Trophoblast cell (in vitro differentiated cells and primary cell): ENCODE results near the gene SMG6.

Experiments
- DNase-seq, 2 donors: peaks; one replicate each; pipeline ENCODE4 v3.0.0-alpha.2; 2016
- H2AFZ ChIP-seq: 2 replicates; pipeline ENCODE4 v1.6.1; 2013; ENCODE audit warnings: low read length, moderate library complexity, mild to moderate bottlenecking; ENCODE audit not compliant: insufficient read depth, poor library complexity
- H2AK5ac ChIP-seq: 2 replicates; pipeline ENCODE4 v1.6.1; 2013; ENCODE audit warnings: mild to moderate bottlenecking, low read length
- H2BK120ac ChIP-seq: 2 replicates; pipeline ENCODE4 v1.6.1; 2013; ENCODE audit warnings: low read length, mild to moderate bottlenecking, moderate library complexity; ENCODE audit not compliant: insufficient read depth, poor library complexity
- H2BK12ac ChIP-seq: 2 replicates; pipeline ENCODE4 v1.6.1; 2013; ENCODE audit warnings: mild to moderate bottlenecking, low read length, moderate library complexity
- H2BK5ac ChIP-seq: 2 replicates; pipeline ENCODE4 v1.6.1; 2013; ENCODE audit warnings: low read length, low read depth, moderate library complexity, mild to moderate bottlenecking; ENCODE audit not compliant: poor library complexity
- H3K14ac ChIP-seq: 2 replicates; pipeline ENCODE4 v1.6.1; 2013; ENCODE audit warnings: mild to moderate bottlenecking, low read length
- H3K18ac ChIP-seq: 2 replicates; pipeline ENCODE4 v1.6.1; 2013; ENCODE audit warnings: mild to moderate bottlenecking, low read length
- H3K23ac ChIP-seq: 2 replicates; pipeline ENCODE4 v1.6.1; 2013; ENCODE audit warnings: low read length
- H3K27ac ChIP-seq: 2 replicates; pipeline ENCODE4 v1.5.1; 2013; ENCODE audit warnings: low read depth, mild to moderate bottlenecking, inconsistent platforms, low read length, moderate library complexity
- H3K27me3 ChIP-seq: 2 replicates; pipeline ENCODE4 v1.6.1; 2013; ENCODE audit warnings: inconsistent platforms, mild to moderate bottlenecking, low read length, moderate library complexity; ENCODE audit not compliant: insufficient read depth
- H3K36me3 ChIP-seq, 2 experiments: 1 replicate in 1 of 2; 2 replicates in 1 of 2; pipeline ENCODE4 v1.6.1; 2013; ENCODE audit warnings: low read length in 2 of 2, mild to moderate bottlenecking in 2 of 2, moderate library complexity in 1 of 2; ENCODE audit not compliant: insufficient read depth in 2 of 2, control insufficient read depth in 1 of 2
- H3K4ac ChIP-seq: 2 replicates; pipeline ENCODE4 v1.6.1; 2013; ENCODE audit warnings: low read depth, mild to moderate bottlenecking, low read length, moderate library complexity
- H3K4me1 ChIP-seq, 2 experiments: 1 replicate in 1 of 2; 2 replicates in 1 of 2; pipeline ENCODE4 v1.6.1; 2013; ENCODE audit warnings: low read length in 2 of 2, mild to moderate bottlenecking in 2 of 2, moderate library complexity in 1 of 2; ENCODE audit not compliant: insufficient read depth in 2 of 2, control insufficient read depth in 1 of 2
- H3K4me2 ChIP-seq: 2 replicates; pipeline ENCODE4 v1.6.1; 2013; ENCODE audit warnings: inconsistent platforms, mild to moderate bottlenecking, low read length, moderate library complexity
- H3K4me3 ChIP-seq: 2 replicates; pipeline ENCODE4 v1.5.1; 2013; ENCODE audit warnings: mild to moderate bottlenecking, low read depth, low read length, inconsistent platforms
- H3K79me1 ChIP-seq: one replicate; pipeline ENCODE4 v1.6.1; 2013; ENCODE audit warnings: low read length
- H3K79me2 ChIP-seq: 2 replicates; pipeline ENCODE4 v1.6.1; 2013; ENCODE audit warnings: low read length, mild to moderate bottlenecking; ENCODE audit not compliant: control insufficient read depth, insufficient read depth, poor library complexity
- H3K9ac ChIP-seq: 2 replicates; pipeline ENCODE4 v1.6.1; 2013; ENCODE audit warnings: mild to moderate bottlenecking, low read length
- H3K9me3 ChIP-seq: 2 replicates; pipeline ENCODE4 v1.6.1; 2013; ENCODE audit warnings: low read depth, mild to moderate bottlenecking, control low read depth, inconsistent platforms, low read length; ENCODE audit not compliant: insufficient read depth
- H4K12ac ChIP-seq: 2 replicates; pipeline ENCODE4 v1.6.1; 2013; ENCODE audit warnings: low read depth, mild to moderate bottlenecking, low read length, moderate library complexity
- H4K8ac ChIP-seq: 2 replicates; pipeline ENCODE4 v1.6.1; 2013; ENCODE audit warnings: low read depth, mild to moderate bottlenecking, low read length, moderate library complexity
- H4K91ac ChIP-seq: one replicate; pipeline ENCODE4 v1.6.1; 2013; ENCODE audit warnings: low read depth, mild to moderate bottlenecking, low read length, moderate library complexity
- WGBS: extraction: QIAGEN DNeasy Blood & Tissue Kit; methylation state at CpG from one replicate; pipeline ENCODE4 v1.1.7; 2013; ENCODE audit warnings: missing lambda C conversion rate; ENCODE audit not compliant: insufficient read length, insufficient coverage; ENCODE audit errors: extremely low coverage; 5-methylcytosine and 5-hydroxymethylcytosine counted together

Gene SMG6

DNA sequence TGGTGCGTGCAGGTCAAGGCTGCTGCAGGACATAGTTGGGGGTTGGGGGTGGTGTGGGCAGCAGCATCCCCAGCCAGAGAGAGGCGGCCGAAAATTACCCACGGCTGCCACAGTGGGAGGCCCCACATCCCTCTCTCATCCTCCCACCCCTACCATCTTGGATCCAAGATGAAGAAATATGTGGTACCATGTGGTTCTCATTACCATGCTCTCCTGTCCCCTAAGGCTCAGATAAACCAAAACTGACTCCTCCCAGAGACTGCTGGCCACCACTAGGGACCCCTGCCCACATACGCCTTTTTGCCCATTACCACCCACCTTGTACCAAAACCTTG lies 128.3 kb downstream of the SMG6 start:
- WGBS, result no CpG with 5 or more reads among the region's 5 CpGs

DNA sequence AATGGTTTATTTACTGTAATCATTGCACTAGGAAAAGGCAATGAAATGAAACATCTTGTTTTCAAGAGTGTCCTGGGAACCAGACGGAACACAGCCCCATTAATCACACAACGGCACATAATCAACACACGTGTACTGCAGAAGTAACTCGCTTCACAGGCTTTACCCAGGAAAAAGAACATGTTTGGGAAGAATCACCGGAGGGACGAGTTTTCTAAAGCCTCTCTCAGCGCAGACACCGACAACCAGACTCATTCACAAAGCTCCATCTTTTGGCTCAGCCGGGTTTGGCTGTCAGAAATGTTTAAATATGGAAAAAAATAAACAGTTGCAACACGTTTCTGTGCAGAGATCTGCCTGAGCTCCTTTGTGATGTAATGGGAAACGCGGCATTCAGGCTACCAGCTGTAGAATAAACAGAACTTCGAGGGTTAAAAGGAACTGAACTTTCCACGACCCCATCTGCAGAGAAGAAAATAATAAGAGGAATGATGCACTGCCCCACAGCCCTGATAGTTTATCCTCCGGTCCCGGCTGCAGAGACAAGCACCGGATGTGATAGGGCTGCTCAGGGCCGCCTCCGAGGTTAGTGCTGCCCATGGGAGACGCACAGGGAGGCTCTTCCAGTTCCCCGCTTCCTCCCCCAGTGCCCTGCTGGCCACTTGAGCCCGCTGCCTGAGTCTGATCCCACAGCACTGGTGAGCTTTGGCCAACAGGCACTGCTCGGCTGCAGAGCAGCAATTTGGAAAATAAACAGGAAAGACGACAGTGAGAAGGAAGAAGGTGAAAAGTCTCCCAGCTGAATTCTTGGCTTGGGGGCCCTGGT lies 128.9 kb downstream of the SMG6 start:
- no peak overlapping the region for H2BK120ac ChIP-seq
- H3K4me3 ChIP-seq, result no peak overlapping the region
- H3K79me1 ChIP-seq, result no peaks in the 10 kb centered on the region
- H3K18ac ChIP-seq, result no peak overlapping the region
- no peak overlapping the region for H4K12ac ChIP-seq
- no peaks in the 10 kb centered on the region for H3K9me3 ChIP-seq
- no peak for DNase-seq
- WGBS, result no CpG with 5 or more reads among the region's 24 CpGs
- no peak overlapping the region for H3K9ac ChIP-seq
- H4K8ac ChIP-seq, result no peak overlapping the region
- no peak overlapping the region for H3K14ac ChIP-seq
- no peak overlapping the region for H3K4ac ChIP-seq
- H3K4me1 ChIP-seq, result peaks cover 7 to 14% of the 10 kb centered on the region in 2 experiments
- peak overlapping the region; percentile 38 for H2AFZ ChIP-seq
- H3K23ac ChIP-seq, result no peak overlapping the region
- no peaks in the 10 kb centered on the region for H3K79me2 ChIP-seq
- no peak overlapping the region for H2BK5ac ChIP-seq
- peaks cover 11 to 16% of the 10 kb centered on the region in 2 experiments for H3K36me3 ChIP-seq
- H2AK5ac ChIP-seq, result no peak overlapping the region
- no peak overlapping the region for H3K4me2 ChIP-seq
- no peaks in the 10 kb centered on the region for H3K27me3 ChIP-seq
- no peak overlapping the region for H4K91ac ChIP-seq
- H3K27ac ChIP-seq, result no peak overlapping the region
- no peak overlapping the region for H2BK12ac ChIP-seq

More for the DNA sequence above, 128.3 kb downstream of the SMG6 start:
- H4K8ac ChIP-seq, result no peak overlapping the region
- no peak overlapping the region for H2BK12ac ChIP-seq
- H2AFZ ChIP-seq, result no peak overlapping the region
- H3K9ac ChIP-seq, result no peak overlapping the region
- no peak overlapping the region for H3K27ac ChIP-seq
- no peaks in the 10 kb centered on the region for H3K79me1 ChIP-seq
- H4K12ac ChIP-seq, result no peak overlapping the region
- H2BK5ac ChIP-seq, result no peak overlapping the region
- H3K18ac ChIP-seq, result no peak overlapping the region
- H3K9me3 ChIP-seq, result no peaks in the 10 kb centered on the region
- no peak for DNase-seq
- H3K4me1 ChIP-seq, result peaks cover 7 to 14% of the 10 kb centered on the region in 2 experiments
- no peak overlapping the region for H3K23ac ChIP-seq
- H2AK5ac ChIP-seq, result no peak overlapping the region
- H3K4me3 ChIP-seq, result no peak overlapping the region
- H3K4ac ChIP-seq, result no peak overlapping the region
- H3K27me3 ChIP-seq, result no peaks in the 10 kb centered on the region
- no peak overlapping the region for H4K91ac ChIP-seq
- H3K4me2 ChIP-seq, result no peak overlapping the region
- H2BK120ac ChIP-seq, result no peak overlapping the region
- no peaks in the 10 kb centered on the region for H3K79me2 ChIP-seq
- peaks cover 7 to 12% of the 10 kb centered on the region in 2 experiments for H3K36me3 ChIP-seq
- no peak overlapping the region for H3K14ac ChIP-seq

- H2BK12ac ChIP-seq, result no peak overlapping the region
- no peaks in the 10 kb centered on the region for H3K9me3 ChIP-seq
- no peak overlapping the region for H3K4me2 ChIP-seq
- no peak overlapping the region for H2AFZ ChIP-seq
- H3K23ac ChIP-seq, result no peak overlapping the region
- no peak for DNase-seq
- no peak overlapping the region for H2BK5ac ChIP-seq
- H3K79me1 ChIP-seq, result no peaks in the 10 kb centered on the region
- no CpG with 5 or more reads among the region's 3 CpGs for WGBS
- no peaks in the 10 kb centered on the region for H3K27me3 ChIP-seq
- H3K18ac ChIP-seq, result no peak overlapping the region
- H4K91ac ChIP-seq, result no peak overlapping the region
- no peak overlapping the region for H4K8ac ChIP-seq
- H2AK5ac ChIP-seq, result no peak overlapping the region
- H3K4me3 ChIP-seq, result no peak overlapping the region
- H3K79me2 ChIP-seq, result no peaks in the 10 kb centered on the region
- no peak overlapping the region for H2BK120ac ChIP-seq
- no peak overlapping the region for H3K14ac ChIP-seq
- no peak overlapping the region for H3K4ac ChIP-seq
- no peak overlapping the region for H3K27ac ChIP-seq
- H4K12ac ChIP-seq, result no peak overlapping the region
- peaks cover 14 to 19% of the 10 kb centered on the region in 2 experiments for H3K36me3 ChIP-seq
- no peak overlapping the region for H3K9ac ChIP-seq
- H3K4me1 ChIP-seq, result peaks cover 7 to 14% of the 10 kb centered on the region in 2 experiments
Measured at GRCh38 chr17:2174014-2174413, 129.6 kb downstream of the SMG6 start.

- no peak overlapping the region for H3K4ac ChIP-seq
- no peak overlapping the region for H3K4me3 ChIP-seq
- peak overlapping the region; percentile 54 for H3K27ac ChIP-seq
- no peaks in the 10 kb centered on the region for H3K27me3 ChIP-seq
- H3K18ac ChIP-seq, result no peak overlapping the region
- no peaks in the 10 kb centered on the region for H3K79me1 ChIP-seq
- H2BK120ac ChIP-seq, result no peak overlapping the region
- H3K9me3 ChIP-seq, result no peaks in the 10 kb centered on the region
- no CpG with 5 or more reads among the region's 1 CpG for WGBS
- H2AFZ ChIP-seq, result no peak overlapping the region
- H3K9ac ChIP-seq, result no peak overlapping the region
- DNase-seq, result no peak
- peaks cover 11 to 19% of the 10 kb centered on the region in 2 experiments for H3K36me3 ChIP-seq
- H3K79me2 ChIP-seq, result no peaks in the 10 kb centered on the region
- H3K4me1 ChIP-seq, result peaks cover 7 to 14% of the 10 kb centered on the region in 2 experiments
- H3K14ac ChIP-seq, result no peak overlapping the region
- H4K12ac ChIP-seq, result no peak overlapping the region
- no peak overlapping the region for H2BK12ac ChIP-seq
- no peak overlapping the region for H3K23ac ChIP-seq
- no peak overlapping the region for H4K8ac ChIP-seq
- H2AK5ac ChIP-seq, result no peak overlapping the region
- H3K4me2 ChIP-seq, result no peak overlapping the region
- no peak overlapping the region for H2BK5ac ChIP-seq
- H4K91ac ChIP-seq, result no peak overlapping the region
Measured at GRCh38 chr17:2172999-2173398, 130.6 kb downstream of the SMG6 start.
